Measurements from ENCODE around the gene ANO1.

ANO1 gene

DNA sequence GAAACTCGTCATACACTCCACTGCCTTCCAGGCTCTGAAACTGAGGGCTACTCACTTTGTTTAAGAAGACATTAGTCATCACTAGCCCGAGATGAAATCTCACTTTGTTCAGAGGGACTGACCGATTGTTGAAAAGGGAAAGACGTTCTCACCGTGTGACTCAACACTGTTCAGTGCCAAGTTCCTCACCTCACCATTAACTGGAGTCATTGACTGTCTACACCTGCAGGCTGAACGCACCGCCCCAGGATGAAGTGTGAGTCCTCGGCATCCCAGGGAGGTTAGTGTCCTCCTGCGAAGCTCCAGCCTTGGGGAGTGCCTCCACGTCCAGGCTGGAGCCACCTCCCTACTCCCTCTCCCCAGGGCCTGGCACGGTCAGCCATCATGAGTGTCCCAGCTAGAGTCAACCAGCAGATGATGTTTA, 155.4 kb downstream of the ANO1 start:
- H3K4me3 ChIP-seq (ENCODE audit: low read depth, low read length): no peak overlapping the region
- TF ChIP-seq, protein P1, sequence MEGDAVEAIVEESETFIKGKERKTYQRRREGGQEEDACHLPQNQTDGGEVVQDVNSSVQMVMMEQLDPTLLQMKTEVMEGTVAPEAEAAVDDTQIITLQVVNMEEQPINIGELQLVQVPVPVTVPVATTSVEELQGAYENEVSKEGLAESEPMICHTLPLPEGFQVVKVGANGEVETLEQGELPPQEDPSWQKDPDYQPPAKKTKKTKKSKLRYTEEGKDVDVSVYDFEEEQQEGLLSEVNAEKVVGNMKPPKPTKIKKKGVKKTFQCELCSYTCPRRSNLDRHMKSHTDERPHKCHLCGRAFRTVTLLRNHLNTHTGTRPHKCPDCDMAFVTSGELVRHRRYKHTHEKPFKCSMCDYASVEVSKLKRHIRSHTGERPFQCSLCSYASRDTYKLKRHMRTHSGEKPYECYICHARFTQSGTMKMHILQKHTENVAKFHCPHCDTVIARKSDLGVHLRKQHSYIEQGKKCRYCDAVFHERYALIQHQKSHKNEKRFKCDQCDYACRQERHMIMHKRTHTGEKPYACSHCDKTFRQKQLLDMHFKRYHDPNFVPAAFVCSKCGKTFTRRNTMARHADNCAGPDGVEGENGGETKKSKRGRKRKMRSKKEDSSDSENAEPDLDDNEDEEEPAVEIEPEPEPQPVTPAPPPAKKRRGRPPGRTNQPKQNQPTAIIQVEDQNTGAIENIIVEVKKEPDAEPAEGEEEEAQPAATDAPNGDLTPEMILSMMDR (IDR thresholded peaks at IDR 0.05; ENCODE audit: control insufficient read depth, extremely low read depth, insufficient read depth): no peak
- DNase-seq (ENCODE audit: low read depth): no peak

DNA sequence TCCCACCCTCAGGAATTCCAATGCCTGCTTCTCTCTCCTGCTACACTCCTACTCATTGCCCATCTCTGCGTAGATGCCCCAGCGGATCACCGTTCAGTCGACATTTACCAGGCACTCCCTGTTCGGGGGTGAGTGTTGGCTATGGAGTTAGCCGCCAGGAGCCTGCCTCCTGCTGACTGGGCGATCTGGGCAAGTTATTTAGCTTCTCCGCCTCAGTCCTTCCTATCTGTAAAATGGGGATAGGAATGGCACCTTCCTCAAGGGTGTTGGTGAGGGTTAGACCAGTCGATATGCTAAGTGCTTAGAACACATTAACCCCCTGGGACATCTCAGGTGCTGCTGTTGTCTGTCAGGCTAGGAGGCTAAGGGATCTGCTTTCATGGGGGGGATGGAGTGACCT, 155.8 kb downstream of the ANO1 start:
- TF ChIP-seq, protein P1 (IDR thresholded peaks at IDR 0.05; ENCODE audit: control insufficient read depth, extremely low read depth, insufficient read depth): no peak
- no peak for DNase-seq (ENCODE audit: low read depth)

More for the DNA sequence above, 155.8 kb downstream of the ANO1 start:
- no peak overlapping the region for H3K4me3 ChIP-seq (ENCODE audit: low read depth, low read length)

Data from LNCaP clone FGC (cell line).